Heart right ventricle (tissue), 16 donors: ENCODE measurements around the gene PDCD2L. TPM values are rescaled to one million over a fixed set of nuclear protein-coding genes. Genes with fewer than 3 reads are reported as not detected.
"Not testable (repeated sequence)": the region's sequence is repeated elsewhere in the genome, so short reads cannot be mapped to it uniquely, and the experiment has no call there.

Experiments
- ATAC-seq, 8 donors: fragments of 200-7000 bp; cut with Tn5 transposase; one replicate each; pipeline ENCODE4 v1.9.1; 2020; ENCODE audit warnings: mild to moderate bottlenecking in 8 of 8, moderate library complexity in 8 of 8, moderate number of reproducible peaks in 1 of 8
- DNase-seq, 2 donors: peaks; one replicate each; pipeline ENCODE4 v3.0.0-alpha.2; 2020
- H3K27ac ChIP-seq, 10 donors: fragments of 200-600 bp; sonication (generic) in 2 of 10; one replicate each; pipeline versions ENCODE4 v1.5.0 to v1.8.0; 2020 to 2022; ENCODE audit warnings: mild to moderate bottlenecking in 3 of 10
- H3K27me3 ChIP-seq, 7 donors: fragments of 200-600 bp; one replicate each; pipeline ENCODE4 v1.8.0; 2021 to 2022; ENCODE audit warnings: mild to moderate bottlenecking in 2 of 7
- H3K36me3 ChIP-seq, 9 donors: fragments of 200-600 bp; sonication (generic) in 1 of 9; one replicate each; pipeline versions ENCODE4 v1.5.0 to v1.8.0; 2020 to 2022; ENCODE audit warnings: mild to moderate bottlenecking in 2 of 9
- H3K4me1 ChIP-seq, 9 donors: fragments of 200-600 bp; sonication (generic) in 1 of 9; one replicate each; pipeline versions ENCODE4 v1.5.0 to v1.8.0; 2020 to 2022; ENCODE audit warnings: mild to moderate bottlenecking in 4 of 9
- H3K4me3 ChIP-seq, 10 donors: fragments of 200-600 bp; sonication (generic) in 2 of 10; one replicate each; pipeline versions ENCODE4 v1.5.0 to v1.8.0; 2020 to 2022; ENCODE audit warnings: mild to moderate bottlenecking in 7 of 10, moderate library complexity in 2 of 10
- H3K9me3 ChIP-seq, 11 donors: fragments of 200-600 bp in 10 of 11; sonication (generic) in 2 of 11; one replicate each; pipeline versions ENCODE4 v1.5.0 to v1.8.0; 2013 to 2022; ENCODE audit warnings: mild to moderate bottlenecking in 2 of 11, control low read depth in 1 of 11, moderate library complexity in 1 of 11
- WGBS, 2 donors: extraction: QIAGEN DNeasy Blood & Tissue Kit; methylation state at CpG; one replicate each; pipeline ENCODE4 v1.1.7; 2013; ENCODE audit warnings: inconsistent platforms in 1 of 2; 5-methylcytosine and 5-hydroxymethylcytosine counted together
- intact Hi-C, 10 donors: fragments of 100-400 bp; cut with DNase I; formaldehyde crosslinking; loops; one replicate each; pipeline versions ENCODE4 v1.11.1 to v1.14.2; 2022
- polyA plus RNA-seq, 2 donors: library from polyadenylated mRNA; stranded (reverse); fragments of 200-250 nt; gene quantifications; one replicate each; pipeline ENCODE4 v1.2.3, GENCODE V29; 2013
- total RNA-seq, 10 donors: library from RNA; stranded (reverse); fragmentation: NEBNext Ultra II Directional in 3 of 10; extraction: Animal tissue kit (Norgen Biotek cat#: 25700) in 3 of 10; gene quantifications; one replicate each; pipeline versions ENCODE4 v1.2.1 to v1.2.4, GENCODE V29; 2021 to 2023
- TF ChIP-seq, protein P1 (sequence below), 9 donors: fragments of 200-600 bp; sonication (generic) in 2 of 9; IDR thresholded peaks; one replicate each; pipeline versions ENCODE4 v1.5.0 to v1.8.0; 2021 to 2022; ENCODE audit warnings: antibody characterized with exemption in 9 of 9, mild to moderate bottlenecking in 5 of 9, moderate library complexity in 1 of 9
- donor health status: Arrhythmogenic right ventricular cardiomyopathy.
- donor health status: ischemic (EF 13 %, LVEDD 7.1; RV severe dilation, severe dysfunction).
- donor health status: healthy with polysubstance abuse.
- donor health status: DM: no; HTN: yes; CAD: no.
- donor health status: DM: no; HTN: no; CAD: no.
- donor health status: ischemic (EF 25% LVEDD 6.9; RV normal size, moderate dysfunction).
- donor health status: ischemic (EF 25% LVEDD 5.7; RV mildly dilated, moderate dysfunction).
- donor health status: healthy.
- donor health status: DM: yes; HTN: yes; CAD: no.
- donor health status: Ischemic cardiomyopathy.
- donor health status: ischemic (EF 35%, LVEDD 5.7; RV mildly dilated, moderate dysfunction).
- donor health status: nonischemic (EF 11% LVEDD 7.7; RV severe dilation, severe dysfunction).
- donor health status: DM: yes; HTN: yes; CAD: no.
- donor health status: PGD.
- donor health status: ischemic (EF 29% LVEDD 5.4; RV normal size, mild dysfunction).
- donor health status: nonischemic (EF 23%, LVEDD 6.1; RV moderate dilation, normal function).

PDCD2L gene
- total and polyA plus RNA-seq, 12 donors, result 7.1 to 15.3 (median 9.3) TPM

DNA sequence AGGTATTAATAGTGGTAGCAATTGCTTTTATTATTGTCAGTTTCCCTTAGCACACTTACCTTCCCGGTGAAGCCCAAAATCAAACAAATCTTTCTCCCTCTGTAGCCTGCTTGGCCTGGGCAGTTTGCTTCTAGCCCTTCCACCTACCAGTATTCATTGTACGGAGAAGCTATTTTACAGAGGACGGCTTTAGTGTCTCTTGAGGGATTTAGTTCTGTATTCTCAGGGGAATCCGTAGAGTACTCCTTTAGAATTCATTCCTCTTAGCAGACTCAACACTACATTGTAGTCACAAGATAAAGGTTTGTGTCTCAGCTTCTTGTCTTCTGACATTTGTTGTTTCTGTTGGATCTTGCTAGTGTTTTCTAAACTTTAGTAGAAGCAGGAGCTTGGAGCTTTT lies 53.2 kb downstream of the PDCD2L start:
- intact Hi-C loops, result loop anchor here in 1 of 10 donors (2.0 kb wide), 1 partner anchor 29 kb away; no protein-coding TSS in a partner anchor
- no peak for ATAC-seq
- Histone ChIP-seq H3K4me3 (no peak overlapping the region), H3K27me3 (no peaks in the 10 kb centered on the region), H3K4me1 (peaks cover 8 to 57% (median 38%) of the 10 kb centered on the region in 9 donors), H3K36me3 (peaks cover 0 to 97% (median 42%) of the 10 kb centered on the region in 9 donors), H3K9me3 (no peaks in the 10 kb centered on the region), H3K27ac (no peak overlapping the region)
- TF ChIP-seq, protein P1, sequence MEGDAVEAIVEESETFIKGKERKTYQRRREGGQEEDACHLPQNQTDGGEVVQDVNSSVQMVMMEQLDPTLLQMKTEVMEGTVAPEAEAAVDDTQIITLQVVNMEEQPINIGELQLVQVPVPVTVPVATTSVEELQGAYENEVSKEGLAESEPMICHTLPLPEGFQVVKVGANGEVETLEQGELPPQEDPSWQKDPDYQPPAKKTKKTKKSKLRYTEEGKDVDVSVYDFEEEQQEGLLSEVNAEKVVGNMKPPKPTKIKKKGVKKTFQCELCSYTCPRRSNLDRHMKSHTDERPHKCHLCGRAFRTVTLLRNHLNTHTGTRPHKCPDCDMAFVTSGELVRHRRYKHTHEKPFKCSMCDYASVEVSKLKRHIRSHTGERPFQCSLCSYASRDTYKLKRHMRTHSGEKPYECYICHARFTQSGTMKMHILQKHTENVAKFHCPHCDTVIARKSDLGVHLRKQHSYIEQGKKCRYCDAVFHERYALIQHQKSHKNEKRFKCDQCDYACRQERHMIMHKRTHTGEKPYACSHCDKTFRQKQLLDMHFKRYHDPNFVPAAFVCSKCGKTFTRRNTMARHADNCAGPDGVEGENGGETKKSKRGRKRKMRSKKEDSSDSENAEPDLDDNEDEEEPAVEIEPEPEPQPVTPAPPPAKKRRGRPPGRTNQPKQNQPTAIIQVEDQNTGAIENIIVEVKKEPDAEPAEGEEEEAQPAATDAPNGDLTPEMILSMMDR (IDR thresholded peaks at IDR 0.05), result no peak
- DNase-seq, result no peak
- WGBS, 2 donors, result 60 to 63% methylated on average over 4 of the region's 4 CpGs

DNA sequence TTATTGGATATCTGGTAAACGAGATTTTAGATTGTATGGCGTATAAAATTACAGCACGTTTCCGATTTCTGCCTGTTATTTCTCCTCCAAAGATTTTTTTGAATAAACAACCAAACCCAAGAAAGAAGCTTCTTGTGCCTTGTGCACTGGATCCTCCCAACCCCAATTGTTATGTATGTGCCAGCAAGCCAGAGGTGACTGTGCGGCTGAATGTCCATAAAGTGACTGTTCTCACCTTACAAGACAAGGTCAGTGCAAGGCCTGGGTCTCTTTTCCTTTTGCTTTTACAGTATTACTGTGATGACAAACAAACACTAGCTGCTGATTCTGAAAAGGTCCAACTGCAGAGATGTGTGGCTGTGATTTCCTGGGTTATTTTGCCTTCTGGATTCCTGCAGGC lies 54.5 kb downstream of the PDCD2L start:
- WGBS, 2 donors, result 87 to 89% methylated on average over 5 of the region's 5 CpGs
- no peaks in the 10 kb centered on the region for H3K27me3 ChIP-seq
- peak overlapping the region in 6 of 10 donors; percentile 6 to 84 (median 48) for H3K27ac ChIP-seq
- ATAC-seq (no peak), DNase-seq (no peak)
- TF ChIP-seq, protein P1 (IDR thresholded peaks at IDR 0.05), result no peak
- H3K9me3 ChIP-seq, result no peaks in the 10 kb centered on the region
- H3K4me1 ChIP-seq, result peaks cover 8 to 61% (median 39%) of the 10 kb centered on the region in 9 donors
- intact Hi-C loops, result no loop called here
- H3K4me3 ChIP-seq, result no peak overlapping the region
- peaks cover 0 to 97% (median 41%) of the 10 kb centered on the region in 9 donors for H3K36me3 ChIP-seq

DNA sequence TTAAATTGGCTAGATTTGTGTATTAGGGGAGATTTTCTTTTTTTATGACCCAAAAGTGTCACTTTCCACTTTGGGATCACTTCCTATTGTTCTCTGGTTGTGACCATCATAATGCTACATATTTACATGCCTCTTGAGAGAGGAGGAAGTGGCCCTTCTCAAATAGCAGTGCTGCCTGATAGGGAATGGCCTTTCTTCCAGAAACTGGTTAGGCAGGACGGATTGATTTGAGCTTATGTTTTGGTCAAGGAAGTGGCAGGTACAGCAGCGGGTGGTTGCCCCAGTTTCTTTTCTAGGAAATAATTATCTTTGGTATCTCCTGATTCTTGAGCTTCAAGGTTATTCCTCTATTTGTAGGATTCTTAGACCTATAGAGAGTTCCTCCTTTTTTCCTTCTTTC lies 55.4 kb downstream of the PDCD2L start:
- H3K36me3 ChIP-seq, result peaks cover 0 to 97% (median 41%) of the 10 kb centered on the region in 9 donors
- H3K4me3 ChIP-seq, result no peak overlapping the region
- peak overlapping the region in 5 of 10 donors; percentile 15 to 84 (median 74) for H3K27ac ChIP-seq
- TF ChIP-seq, protein P1 (IDR thresholded peaks at IDR 0.05), result no peak
- H3K27me3 ChIP-seq, result no peaks in the 10 kb centered on the region
- ATAC-seq, result no peak
- WGBS, 2 donors, result 82 to 91% methylated on average over 2 of the region's 2 CpGs
- H3K4me1 ChIP-seq, result peaks cover 8 to 61% (median 39%) of the 10 kb centered on the region in 9 donors
- DNase-seq, result no peak
- intact Hi-C loops, result no loop called here
- no peaks in the 10 kb centered on the region for H3K9me3 ChIP-seq

DNA sequence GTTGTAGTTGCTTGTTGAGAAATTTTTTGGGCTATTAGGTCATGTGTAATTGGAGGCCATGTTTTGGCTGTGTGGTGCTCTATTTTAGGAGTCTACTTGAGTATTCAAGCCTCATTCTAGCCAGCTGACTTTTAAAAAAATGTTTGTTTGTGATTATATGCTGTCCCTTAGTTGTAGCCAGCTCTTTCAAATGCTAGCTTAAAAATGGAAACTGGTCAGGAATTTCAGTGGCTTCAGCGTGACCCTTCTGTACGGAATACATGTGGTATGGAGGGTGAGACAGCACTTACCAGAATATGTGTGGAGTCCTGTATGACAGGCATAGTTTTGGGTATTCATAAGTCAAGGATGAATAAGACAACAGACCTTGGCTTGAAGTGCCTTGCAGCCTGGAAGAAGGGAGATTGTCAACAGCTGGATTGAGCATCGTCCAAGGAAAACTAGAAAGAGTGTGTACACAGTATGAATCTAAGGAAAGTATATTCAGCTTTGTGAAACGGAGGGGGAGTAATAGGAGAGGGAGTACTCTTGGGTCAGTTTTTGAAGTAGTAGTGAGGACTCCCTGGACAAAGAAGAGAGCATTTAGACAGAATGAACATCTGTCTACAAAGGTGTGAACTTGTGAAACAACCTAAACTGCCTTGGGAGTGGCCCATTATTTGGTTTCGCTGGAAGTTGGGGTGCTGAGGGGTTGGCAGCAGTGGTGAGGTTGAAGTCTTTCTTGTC lies 57.3 kb downstream of the PDCD2L start:
- peaks cover 8 to 61% (median 38%) of the 10 kb centered on the region in 9 donors for H3K4me1 ChIP-seq
- H3K36me3 ChIP-seq, result peaks cover 0 to 97% (median 45%) of the 10 kb centered on the region in 9 donors
- no peaks in the 10 kb centered on the region for H3K9me3 ChIP-seq
- 53 to 54% methylated on average over 5 of the region's 5 CpGs for WGBS, 2 donors
- H3K4me3 ChIP-seq, result no peak overlapping the region
- H3K27ac ChIP-seq, result peak overlapping the region; percentile 43 to 85 (median 70)
- TF ChIP-seq, protein P1 (IDR thresholded peaks at IDR 0.05), result no peak
- DNase-seq, result no peak
- intact Hi-C loops, result no loop called here
- peak; percentile 70 to 96 (median 86) for ATAC-seq
- H3K27me3 ChIP-seq, result no peaks in the 10 kb centered on the region

DNA sequence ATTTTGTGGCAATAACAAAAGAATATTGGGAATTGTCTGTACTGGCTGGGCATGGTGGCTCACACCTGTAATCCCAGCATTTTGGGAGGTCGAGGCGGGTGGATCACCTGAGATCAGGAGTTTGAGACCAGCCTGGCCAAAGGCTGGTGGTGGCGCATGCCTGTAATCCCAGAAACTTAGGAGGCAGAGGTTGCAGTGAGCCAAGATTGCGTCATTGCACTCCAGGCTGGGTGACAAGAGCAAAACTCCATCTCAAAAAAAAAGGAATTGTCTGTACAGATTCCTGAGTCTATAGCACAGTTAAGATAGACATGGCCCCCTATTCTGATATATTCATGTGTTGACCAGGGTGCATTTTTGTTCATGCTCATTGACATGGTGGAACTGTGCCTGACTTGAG lies 60.6 kb downstream of the PDCD2L start:
- WGBS, 2 donors, result 97 to 98% methylated on average over 4 of the region's 4 CpGs
- ATAC-seq, H3K9me3 ChIP-seq, H3K27me3 ChIP-seq, DNase-seq, H3K27ac ChIP-seq, H3K4me3 ChIP-seq, intact Hi-C loops: not testable (repeated sequence)
- peaks cover 0 to 100% (median 60%) of the 10 kb centered on the region in 9 donors for H3K36me3 ChIP-seq
- peaks cover 8 to 48% (median 28%) of the 10 kb centered on the region in 9 donors for H3K4me1 ChIP-seq
